Measurements from ENCODE around the gene NPFFR1. TPM values are rescaled to one million over a fixed set of nuclear protein-coding genes. Genes with fewer than 3 reads are reported as not detected.

The NPFFR1 gene
- total RNA-seq, 1 experiment from 2014 or later: not detected

GRCh38 chr10:70323697-70324338, 40.0 kb upstream of the NPFFR1 start:
- H3K4me3 Mint-ChIP-seq: no peak overlapping the region
- WGBS (ENCODE audit: extremely low coverage, insufficient read length, low lambda C conversion rate): no CpG with 5 or more reads among the region's 18 CpGs
- H3K36me3 Mint-ChIP-seq (ENCODE audit: insufficient read depth in 1 of 3, low read depth in 3 of 3): no peaks in the 10 kb centered on the region; a peak in 3 of 7 replicates
- H3K9me3 Mint-ChIP-seq: no peaks in the 10 kb centered on the region
- Histone ChIP-seq H4K5ac (ENCODE audit: insufficient read length, low read depth, low read length) (no peak overlapping the region), H2AFZ (ENCODE audit: low read length) (no peak overlapping the region), H2BK15ac (ENCODE audit: low read depth, low read length) (no peak overlapping the region), H4K8ac (replicated peaks; ENCODE audit: insufficient read length, low read depth, low read length) (no peak overlapping the region), H4K91ac (ENCODE audit: insufficient read length, low read depth, low read length) (no peak overlapping the region), H3K79me2 (ENCODE audit: insufficient read depth, low read length) (no peaks in the 10 kb centered on the region), H3K4me1 (ENCODE audit: insufficient read depth, low read length) (no peaks in the 10 kb centered on the region), H3K79me1 (ENCODE audit: insufficient read depth, low read depth, low read length, poor library complexity, severe bottlenecking) (no peaks in the 10 kb centered on the region), H2BK20ac (ENCODE audit: low read depth, low read length, poor library complexity, severe bottlenecking) (no peak overlapping the region), H3K9me3 (ENCODE audit: control insufficient read depth, low read depth, low read length) (no peaks in the 10 kb centered on the region), H3K27ac (ENCODE audit: insufficient read length, low read depth, low read length) (no peak overlapping the region), H3K4ac (ENCODE audit: low read depth, low read length) (no peak overlapping the region), H4K20me1 (ENCODE audit: control insufficient read depth, insufficient read depth, insufficient read length) (no peaks in the 10 kb centered on the region), H2BK12ac (ENCODE audit: insufficient read length, low read depth, low read length) (no peak overlapping the region), H3T11ph (ENCODE audit: low read length) (no peak overlapping the region), H2AK5ac (ENCODE audit: insufficient read length, low read length) (no peak overlapping the region), H3K9ac (ENCODE audit: extremely low read depth, insufficient read length, low read length) (no peak overlapping the region), H3K23ac (ENCODE audit: insufficient read length, low read depth, low read length) (no peak overlapping the region), H3K4me2 (ENCODE audit: insufficient read depth, insufficient read length, low read length) (no peak overlapping the region), H3K56ac (ENCODE audit: insufficient read length, low read depth, low read length) (no peak overlapping the region), H3K14ac (ENCODE audit: insufficient read depth, low read length) (no peak overlapping the region), H2BK5ac (ENCODE audit: insufficient read length, low read length) (no peak overlapping the region), H2BK120ac (ENCODE audit: low read depth, low read length, poor library complexity, severe bottlenecking) (no peak overlapping the region), H3K27me3 (ENCODE audit: insufficient read depth, low read length) (no peaks in the 10 kb centered on the region), H3K23me2 (ENCODE audit: insufficient read length, low read depth, low read length, poor library complexity, severe bottlenecking) (no peaks in the 10 kb centered on the region), H3K18ac (ENCODE audit: insufficient read length, low read depth, low read length) (no peak overlapping the region)
- TF ChIP-seq CTCF (conservative IDR thresholded peaks at IDR 0.05): peak; percentile 55
- H3K27ac Mint-ChIP-seq: peak overlapping the region in 1 of 3 experiments; percentile 69; a peak in 1 of 7 replicates
- DNase-seq: peak; percentile 73
- peaks cover 12 to 24% of the 10 kb centered on the region in 2 experiments; a peak in 3 of 4 replicates for H3K4me1 Mint-ChIP-seq
- H3K27me3 Mint-ChIP-seq (ENCODE audit: low read depth): no peaks in the 10 kb centered on the region
